ENCODE measurements around the gene DPM2.

- no peak for TF ChIP-seq EZH2phosphoT487 (IDR thresholded peaks at IDR 0.05; ENCODE audit: insufficient read depth, low read depth)
- TF ChIP-seq EZH2 (IDR thresholded peaks at IDR 0.05; ENCODE audit: insufficient read depth, poor library complexity, severe bottlenecking): no peak
These were observed 3.7 kb upstream of the DPM2 start for GRCh38 chr9:127941062-127941960.
